ENCODE measurements around the gene KRTAP19-4.

DNA sequence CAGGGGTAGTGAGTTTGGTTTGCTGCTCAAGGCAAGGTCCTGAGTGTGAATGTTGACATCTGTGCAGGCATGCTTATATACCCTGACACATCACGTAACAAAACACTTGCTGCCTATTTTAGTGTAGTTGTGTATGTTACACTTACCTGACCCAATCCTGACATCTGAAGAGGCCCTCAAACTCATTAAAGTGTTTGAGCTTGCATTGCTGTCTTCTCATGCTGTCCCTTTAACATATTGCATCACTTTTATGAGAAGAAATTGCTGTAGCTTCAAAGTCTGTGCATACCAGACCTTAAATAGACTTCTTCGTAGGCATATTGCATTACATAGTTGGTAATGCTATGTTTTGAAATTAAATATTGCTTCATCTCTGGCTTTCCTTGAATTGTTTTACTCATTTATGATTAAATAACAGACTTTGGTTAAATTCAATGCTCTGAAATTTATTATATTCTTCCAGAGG lies 5.0 kb downstream of the KRTAP19-4 start, which contains the start of gene KRTAP19-3:
- TF ChIP-seq, protein P1, sequence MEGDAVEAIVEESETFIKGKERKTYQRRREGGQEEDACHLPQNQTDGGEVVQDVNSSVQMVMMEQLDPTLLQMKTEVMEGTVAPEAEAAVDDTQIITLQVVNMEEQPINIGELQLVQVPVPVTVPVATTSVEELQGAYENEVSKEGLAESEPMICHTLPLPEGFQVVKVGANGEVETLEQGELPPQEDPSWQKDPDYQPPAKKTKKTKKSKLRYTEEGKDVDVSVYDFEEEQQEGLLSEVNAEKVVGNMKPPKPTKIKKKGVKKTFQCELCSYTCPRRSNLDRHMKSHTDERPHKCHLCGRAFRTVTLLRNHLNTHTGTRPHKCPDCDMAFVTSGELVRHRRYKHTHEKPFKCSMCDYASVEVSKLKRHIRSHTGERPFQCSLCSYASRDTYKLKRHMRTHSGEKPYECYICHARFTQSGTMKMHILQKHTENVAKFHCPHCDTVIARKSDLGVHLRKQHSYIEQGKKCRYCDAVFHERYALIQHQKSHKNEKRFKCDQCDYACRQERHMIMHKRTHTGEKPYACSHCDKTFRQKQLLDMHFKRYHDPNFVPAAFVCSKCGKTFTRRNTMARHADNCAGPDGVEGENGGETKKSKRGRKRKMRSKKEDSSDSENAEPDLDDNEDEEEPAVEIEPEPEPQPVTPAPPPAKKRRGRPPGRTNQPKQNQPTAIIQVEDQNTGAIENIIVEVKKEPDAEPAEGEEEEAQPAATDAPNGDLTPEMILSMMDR (IDR thresholded peaks at IDR 0.05), result no peak
- TF ChIP-seq, protein P2, sequence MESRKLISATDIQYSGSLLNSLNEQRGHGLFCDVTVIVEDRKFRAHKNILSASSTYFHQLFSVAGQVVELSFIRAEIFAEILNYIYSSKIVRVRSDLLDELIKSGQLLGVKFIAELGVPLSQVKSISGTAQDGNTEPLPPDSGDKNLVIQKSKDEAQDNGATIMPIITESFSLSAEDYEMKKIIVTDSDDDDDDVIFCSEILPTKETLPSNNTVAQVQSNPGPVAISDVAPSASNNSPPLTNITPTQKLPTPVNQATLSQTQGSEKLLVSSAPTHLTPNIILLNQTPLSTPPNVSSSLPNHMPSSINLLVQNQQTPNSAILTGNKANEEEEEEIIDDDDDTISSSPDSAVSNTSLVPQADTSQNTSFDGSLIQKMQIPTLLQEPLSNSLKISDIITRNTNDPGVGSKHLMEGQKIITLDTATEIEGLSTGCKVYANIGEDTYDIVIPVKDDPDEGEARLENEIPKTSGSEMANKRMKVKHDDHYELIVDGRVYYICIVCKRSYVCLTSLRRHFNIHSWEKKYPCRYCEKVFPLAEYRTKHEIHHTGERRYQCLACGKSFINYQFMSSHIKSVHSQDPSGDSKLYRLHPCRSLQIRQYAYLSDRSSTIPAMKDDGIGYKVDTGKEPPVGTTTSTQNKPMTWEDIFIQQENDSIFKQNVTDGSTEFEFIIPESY (IDR thresholded peaks at IDR 0.05; ENCODE audit: borderline replicate concordance, low read depth), result no peak
- TF ChIP-seq TAF1 (IDR thresholded peaks at IDR 0.05; ENCODE audit: borderline replicate concordance, low read depth, low read length) (no peak), NRF1 (IDR thresholded peaks at IDR 0.05; ENCODE audit: low read depth, low read length) (no peak)

All from SK-N-SH (cell line).